ENCODE measurements around the gene CLSTN1.

CLSTN1 gene

GRCh38 chr1:9776685-9777084 is 47.1 kb downstream of the CLSTN1 start:
- TF ChIP-seq CTCF (IDR thresholded peaks at IDR 0.05; ENCODE audit: insufficient read depth, missing control alignments) = no peak
- FAIRE-seq = no peak
- no peak for DNase-seq (ENCODE audit: insufficient read length, low spot score)

- TF ChIP-seq CTCF (IDR thresholded peaks at IDR 0.05; ENCODE audit: insufficient read depth, missing control alignments) = no peak
- no peak for FAIRE-seq
Measured at GRCh38 chr1:9774712-9775679, 48.8 kb downstream of the CLSTN1 start.

GRCh38 chr1:9770298-9770697 is 53.5 kb downstream of the CLSTN1 start:
- DNase-seq (ENCODE audit: insufficient read length, low spot score) (no peak), FAIRE-seq (no peak)

More at GRCh38 chr1:9774712-9775679, 48.8 kb downstream of the CLSTN1 start:
- no peak for DNase-seq (ENCODE audit: insufficient read length, low spot score)

GRCh38 chr1:9768983-9769382 is 54.8 kb downstream of the CLSTN1 start:
- no peak for DNase-seq (ENCODE audit: insufficient read length, low spot score)
- TF ChIP-seq CTCF (IDR thresholded peaks at IDR 0.05; ENCODE audit: insufficient read depth, missing control alignments) = no peak
- FAIRE-seq = no peak

More at GRCh38 chr1:9770298-9770697, 53.5 kb downstream of the CLSTN1 start:
- no peak for TF ChIP-seq CTCF (IDR thresholded peaks at IDR 0.05; ENCODE audit: insufficient read depth, missing control alignments)

- DNase-seq (ENCODE audit: insufficient read length, low spot score) = no peak
- FAIRE-seq = no peak
- no peak for TF ChIP-seq CTCF (IDR thresholded peaks at IDR 0.05; ENCODE audit: insufficient read depth, missing control alignments)
Measured at GRCh38 chr1:9767964-9768668, 55.6 kb downstream of the CLSTN1 start.

DNA sequence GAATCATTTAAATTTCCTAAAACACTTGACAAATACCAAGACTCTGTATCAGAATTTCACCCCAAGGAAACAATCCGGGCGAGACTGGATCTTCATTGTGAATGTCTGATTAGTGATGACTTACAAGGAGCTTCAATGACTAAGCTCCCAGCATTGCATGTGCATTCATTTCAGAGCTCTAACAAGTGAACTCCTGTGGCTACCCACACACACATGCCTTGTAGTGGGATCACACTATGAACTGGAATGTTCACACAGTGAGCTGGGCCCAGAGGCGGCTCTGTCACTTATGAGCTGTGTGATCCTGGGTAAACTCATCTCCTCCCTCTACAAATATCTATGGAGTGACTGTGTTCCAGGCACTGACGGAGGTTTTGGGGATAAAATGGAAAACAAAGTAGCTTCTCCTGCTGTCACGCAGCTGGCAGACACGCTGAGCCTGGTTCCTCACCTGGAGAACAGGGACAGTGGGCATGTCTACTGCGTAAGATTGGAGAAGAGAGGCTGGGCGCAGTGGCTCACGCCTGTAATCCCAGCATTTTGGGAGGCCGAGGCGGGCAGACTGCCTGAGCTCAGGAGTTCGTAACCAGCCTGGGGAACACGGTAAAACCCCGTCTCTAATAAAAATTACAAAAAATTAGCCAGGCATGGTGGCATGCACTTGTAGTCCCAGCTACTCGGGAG is 56.9 kb downstream of the CLSTN1 start:
- TF ChIP-seq CTCF (IDR thresholded peaks at IDR 0.05; ENCODE audit: insufficient read depth, missing control alignments) = no peak
- DNase-seq (ENCODE audit: insufficient read length, low spot score) (no peak), FAIRE-seq (no peak)

Data from D721Med (cell line).